ENCODE data around the gene UFD1.

GRCh38 chr22:19480173-19480568 lies 1.2 kb upstream of the UFD1 start:
- TF ChIP-seq POLR2A (IDR thresholded peaks at IDR 0.05; ENCODE audit: low read length) (no peak), GATA1 (IDR thresholded peaks at IDR 0.05; ENCODE audit: low read depth, low read length) (no peak)
